Medulla oblongata (tissue), 1 donor: Measurements from ENCODE around the gene GNGT2.
"Not testable (repeated sequence)": the region's sequence is repeated elsewhere in the genome, so short reads cannot be mapped to it uniquely, and the experiment has no call there.

Experiments used
- DNase-seq: peaks from one replicate; pipeline ENCODE4 v3.0.0-alpha.2; 2015; ENCODE audit errors: extremely low spot score

Gene GNGT2

DNA sequence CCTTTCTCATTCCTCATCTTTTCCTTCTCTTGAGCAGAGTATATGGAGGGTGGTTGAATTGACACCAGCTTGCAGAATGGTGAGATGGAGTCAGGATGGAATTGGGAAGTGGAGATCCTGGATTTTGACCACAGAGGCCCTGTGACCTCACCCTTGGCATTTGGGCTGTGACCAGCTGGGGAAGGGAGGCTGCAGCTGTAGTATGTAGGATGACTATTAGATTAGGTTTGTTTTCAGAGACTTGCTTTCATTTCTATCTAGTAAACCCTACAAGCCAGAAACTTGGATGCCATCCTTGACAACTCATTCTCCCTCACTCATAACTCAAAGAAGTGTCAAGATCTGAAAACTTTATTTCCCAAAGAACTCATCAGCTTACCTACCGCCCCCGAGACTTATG lies 5.9 kb downstream of the GNGT2 start:
- DNase-seq, result no peak

DNA sequence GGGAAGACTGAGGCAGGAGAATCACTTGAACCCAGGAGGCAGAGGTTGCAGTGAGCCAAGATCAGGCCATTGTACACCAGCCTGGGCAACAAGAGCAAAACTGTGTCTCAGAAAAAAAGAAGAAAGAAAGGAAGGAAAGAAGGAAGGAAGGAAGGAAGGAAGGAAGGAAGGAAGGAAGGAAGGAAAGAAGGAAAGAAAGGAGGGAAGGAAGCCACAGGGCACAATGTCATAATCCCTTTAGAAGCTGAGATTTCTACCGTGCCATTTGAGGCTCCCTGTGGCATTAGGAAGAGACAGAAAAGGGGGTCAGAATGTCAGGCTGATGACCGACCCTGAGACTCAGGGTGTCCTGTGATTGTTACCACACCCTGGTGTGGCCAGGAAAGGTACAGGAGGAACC lies 6.6 kb downstream of the GNGT2 start:
- DNase-seq, result no peak

DNA sequence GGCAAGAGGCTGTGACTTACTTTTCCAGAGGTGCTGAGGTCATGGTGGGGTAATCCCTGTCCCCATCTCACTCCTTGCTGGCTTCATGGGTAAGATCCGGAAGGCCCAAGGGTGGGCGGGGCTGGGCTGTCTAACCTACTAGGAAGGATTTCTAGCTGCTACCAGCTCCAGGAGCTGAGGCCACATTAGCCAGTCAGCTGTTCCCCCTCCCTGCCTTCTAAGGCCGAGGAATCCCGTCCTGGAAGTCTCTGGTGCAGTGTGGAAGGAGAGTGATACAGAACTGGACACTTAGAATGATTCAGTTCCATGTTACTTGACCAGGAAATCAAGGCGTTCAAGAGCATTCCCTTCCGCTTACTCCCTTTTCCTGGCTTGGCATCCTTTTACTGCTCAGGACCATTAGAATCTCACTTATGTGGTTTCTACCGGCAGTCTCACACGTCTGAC lies 8.9 kb downstream of the GNGT2 start:
- no peak for DNase-seq

DNA sequence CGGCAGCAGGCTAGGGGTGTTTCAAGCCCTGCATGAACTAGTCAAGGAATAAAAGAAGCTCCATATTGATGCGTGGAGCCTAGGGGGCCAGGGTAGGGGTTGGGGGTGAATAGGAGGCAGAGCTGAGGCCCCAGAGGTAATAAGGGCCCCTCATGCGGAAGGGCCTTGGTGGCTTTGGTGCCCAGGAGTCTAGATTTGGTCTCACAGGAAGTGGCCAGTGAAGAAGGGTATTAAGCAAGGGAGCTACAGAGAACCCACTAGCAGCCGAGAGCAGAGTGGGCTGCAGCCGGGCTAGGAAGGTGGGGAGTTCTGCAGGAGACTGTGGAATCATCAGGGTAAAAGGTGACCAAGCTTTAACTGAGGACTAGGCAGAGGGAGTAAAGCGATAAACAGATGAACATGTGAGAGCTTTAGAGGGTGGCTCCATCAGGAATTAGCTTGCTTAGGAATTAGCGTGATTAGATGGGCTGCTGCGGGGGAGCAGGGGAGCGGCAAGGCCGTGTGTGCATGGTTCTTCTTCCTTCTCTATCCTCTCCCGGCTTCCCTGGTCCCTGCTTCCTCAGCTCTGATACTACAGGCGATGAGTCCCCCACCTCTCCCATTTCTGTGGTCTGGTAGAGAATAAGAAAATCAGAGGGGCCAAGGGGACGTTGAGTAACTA lies 9.8 kb downstream of the GNGT2 start:
- DNase-seq, result no peak

DNA sequence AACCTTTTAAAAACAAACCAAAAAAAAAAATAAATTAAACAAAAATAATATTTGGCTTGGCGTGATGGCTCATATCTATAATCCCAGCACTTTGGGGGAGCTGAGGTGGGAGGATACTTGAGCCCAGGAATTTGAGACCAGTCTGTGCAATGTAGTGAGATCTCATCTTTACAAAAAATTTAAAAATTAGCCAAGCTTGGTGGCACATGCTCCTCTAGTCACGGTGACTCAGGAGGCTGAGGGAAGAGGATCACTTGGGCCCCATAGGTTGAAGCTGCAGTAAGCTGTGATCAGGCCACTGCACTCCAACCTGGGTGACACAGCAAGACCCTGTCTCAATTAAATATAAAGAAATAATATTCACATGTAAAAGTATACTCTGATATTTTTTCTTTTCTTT lies 12.2 kb downstream of the GNGT2 start:
- DNase-seq, result no peak

DNA sequence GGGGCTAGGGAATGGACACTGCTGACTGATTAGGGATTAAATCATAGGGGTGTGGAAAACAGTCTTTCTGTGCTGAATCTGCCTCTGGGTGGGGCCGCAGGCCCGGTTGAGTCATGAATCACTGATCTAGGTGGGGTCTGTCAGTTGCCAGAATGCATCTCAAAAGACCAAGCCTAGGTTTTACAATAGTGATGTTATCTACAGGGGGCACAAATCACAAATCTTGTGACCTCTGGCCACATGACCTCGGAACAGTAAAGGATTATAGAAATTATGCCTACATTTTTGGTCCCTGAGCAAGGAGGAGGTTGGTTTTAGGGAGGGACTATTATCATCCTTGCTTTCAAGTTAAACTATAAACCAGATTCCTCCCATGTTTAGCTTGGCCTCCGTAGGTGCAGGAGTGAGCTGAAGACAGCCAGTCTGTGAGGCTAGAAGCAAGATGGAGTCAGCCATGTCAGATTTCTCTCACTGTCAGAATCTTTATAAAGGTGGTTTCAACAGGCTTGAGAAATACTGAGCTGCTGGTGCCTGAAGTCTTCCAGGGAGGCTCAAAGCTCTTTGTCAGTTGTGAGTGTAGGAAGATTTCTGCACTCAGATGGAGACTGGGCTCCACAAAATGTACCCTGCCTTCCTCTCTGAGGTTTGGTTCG lies 12.9 kb downstream of the GNGT2 start:
- DNase-seq, result no peak

DNA sequence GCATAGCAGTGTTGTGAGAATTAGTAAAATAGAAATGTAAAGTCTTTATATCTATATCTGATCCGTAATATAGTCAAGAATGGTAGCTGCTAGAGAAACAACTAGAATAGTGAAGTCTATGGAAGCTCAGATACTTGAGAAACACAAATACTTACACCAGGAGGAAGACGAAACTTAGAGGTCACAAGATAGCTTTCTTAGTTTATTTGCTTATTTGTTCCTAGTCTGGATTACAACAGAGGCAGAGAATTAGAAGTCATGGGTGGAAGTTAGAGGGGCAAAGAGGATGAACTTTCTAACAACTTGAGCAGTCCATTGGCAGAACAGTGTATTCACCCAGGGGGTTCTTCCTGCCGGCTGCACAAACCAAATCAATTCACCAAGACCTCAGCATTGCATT lies 13.9 kb downstream of the GNGT2 start:
- DNase-seq, result peak; percentile 60

DNA sequence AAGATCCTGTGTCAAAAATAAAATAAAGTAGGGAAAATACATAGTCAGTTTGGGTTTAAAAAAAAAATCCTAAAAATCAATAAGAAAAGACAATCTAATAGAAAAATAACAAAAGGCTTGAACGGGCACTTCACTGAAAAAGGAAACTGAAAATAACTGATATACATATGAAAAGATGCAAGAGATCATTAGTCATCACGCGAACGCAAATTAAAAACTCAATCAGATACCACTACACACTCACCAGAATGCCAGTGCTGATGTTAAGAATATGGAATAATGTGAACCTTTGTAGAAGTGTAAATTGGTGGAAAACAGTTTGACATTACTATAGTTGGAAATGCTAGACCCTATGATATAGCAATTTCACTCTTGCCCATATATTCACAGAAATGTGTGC lies 14.6 kb downstream of the GNGT2 start:
- DNase-seq, result no peak

DNA sequence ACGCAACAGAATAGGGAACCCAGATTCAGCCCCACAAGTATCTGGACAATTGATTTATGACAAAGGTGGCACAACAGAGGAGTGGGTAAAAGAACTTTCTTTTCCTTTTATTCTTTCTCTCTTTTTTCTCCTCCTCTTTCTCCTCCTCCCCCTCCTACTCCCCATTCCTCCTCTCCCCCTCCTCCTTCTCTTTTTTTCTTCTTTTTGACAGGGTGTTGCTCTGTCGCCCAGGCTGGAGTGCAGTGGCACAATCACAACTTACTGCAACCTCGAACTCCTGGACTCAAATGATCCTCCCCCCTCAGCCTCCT lies 16.1 kb downstream of the GNGT2 start:
- no peak for DNase-seq

DNA sequence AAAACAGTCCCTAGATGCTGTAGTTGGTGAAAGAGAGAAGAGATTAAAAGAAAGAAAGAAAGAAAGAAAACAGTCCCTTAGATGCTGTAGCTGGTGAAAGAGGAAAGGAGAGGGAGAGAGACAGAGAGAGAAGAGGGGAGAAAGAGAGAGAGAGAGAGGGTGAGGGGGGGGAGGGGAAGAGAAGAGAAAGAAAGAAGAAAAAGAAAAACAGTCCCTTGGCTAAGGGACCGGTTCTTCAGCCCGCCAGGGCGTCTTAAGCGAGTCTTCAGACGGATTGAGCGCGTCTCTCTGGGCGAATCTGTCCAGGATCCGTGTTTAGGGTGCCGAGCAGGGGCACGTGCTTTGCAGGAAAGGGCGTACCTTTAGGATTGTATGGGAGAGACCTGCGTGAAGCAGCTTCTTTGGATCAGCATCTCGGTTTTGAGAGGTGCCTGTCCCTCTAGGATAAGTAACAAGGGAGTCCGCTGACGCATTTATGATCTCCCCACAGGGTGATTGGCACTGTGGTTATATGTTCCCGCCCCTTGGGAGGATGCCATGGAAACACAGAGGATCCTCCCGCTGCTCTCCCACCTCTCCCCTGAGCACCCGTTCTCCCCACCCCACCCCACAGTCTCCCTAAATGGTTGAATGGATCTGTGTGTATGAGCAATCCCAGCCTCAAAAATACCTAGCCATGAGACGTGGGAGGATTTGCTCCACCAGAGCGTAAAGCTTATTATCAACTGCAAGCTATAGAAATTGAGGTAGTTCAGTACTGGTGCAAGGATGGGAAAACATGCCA lies 16.7 kb downstream of the GNGT2 start:
- DNase-seq, result peak; percentile 83

DNA sequence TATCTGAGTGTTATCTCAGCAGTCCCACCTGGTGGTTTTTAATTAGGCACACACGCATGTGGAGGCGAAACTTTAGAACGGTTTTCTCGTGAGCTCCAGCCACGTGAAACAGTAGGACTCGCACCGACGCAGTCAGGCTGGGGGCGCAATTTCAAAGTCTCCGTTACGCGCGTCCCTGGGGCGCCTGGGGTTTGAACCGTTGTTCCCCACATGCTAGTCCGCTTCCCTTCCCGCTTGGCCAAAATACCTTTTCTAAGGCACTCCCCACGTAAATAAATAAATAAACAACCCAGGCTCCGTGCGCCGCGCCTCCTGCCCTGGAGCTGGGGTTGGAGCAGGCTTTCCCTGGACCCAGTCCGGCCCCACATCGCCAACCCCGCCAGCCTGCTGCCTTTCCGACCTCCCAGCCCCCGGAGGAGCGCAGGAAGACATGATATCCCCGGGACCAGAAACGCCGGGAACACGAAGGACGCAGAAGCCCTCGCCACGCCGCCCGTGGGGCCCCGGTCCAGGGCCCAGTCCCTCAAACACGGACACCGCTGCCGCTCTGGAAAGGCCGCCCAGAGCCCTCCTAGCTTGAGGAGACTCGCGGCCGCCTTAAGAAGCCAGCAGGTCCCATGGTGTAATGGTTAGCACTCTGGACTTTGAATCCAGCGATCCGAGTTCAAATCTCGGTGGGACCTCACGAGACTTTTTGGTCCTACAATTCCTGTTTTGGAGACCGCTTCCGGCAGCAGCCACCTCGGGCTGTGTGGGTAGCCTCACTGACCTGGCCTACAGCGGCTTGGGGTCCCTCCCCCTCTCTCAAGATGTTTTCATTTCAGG lies 18.2 kb downstream of the GNGT2 start:
- peak; percentile 96 for DNase-seq

DNA sequence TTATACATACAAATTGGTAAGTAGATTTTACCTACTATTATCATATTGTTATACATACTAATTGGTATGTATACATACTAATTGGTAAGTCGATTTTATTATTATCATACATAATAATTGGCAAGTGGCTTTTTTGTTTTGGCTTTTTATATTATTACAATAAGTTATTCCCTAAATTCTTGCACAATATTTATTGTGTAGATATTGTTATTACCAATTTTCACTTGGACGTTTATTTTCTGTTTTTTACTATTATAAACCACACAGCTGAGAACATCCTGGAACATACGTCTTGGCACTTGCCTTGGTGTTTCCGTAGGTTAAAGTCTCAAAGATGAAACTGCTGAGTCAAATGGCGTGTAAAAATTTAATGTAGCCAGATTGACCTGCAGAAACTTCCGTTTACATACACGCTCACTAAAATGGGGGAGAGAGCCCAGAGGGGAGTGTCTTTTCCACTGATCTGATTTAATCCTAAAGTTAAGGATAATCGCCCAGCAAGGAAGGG lies 18.9 kb downstream of the GNGT2 start:
- DNase-seq, result no peak

DNA sequence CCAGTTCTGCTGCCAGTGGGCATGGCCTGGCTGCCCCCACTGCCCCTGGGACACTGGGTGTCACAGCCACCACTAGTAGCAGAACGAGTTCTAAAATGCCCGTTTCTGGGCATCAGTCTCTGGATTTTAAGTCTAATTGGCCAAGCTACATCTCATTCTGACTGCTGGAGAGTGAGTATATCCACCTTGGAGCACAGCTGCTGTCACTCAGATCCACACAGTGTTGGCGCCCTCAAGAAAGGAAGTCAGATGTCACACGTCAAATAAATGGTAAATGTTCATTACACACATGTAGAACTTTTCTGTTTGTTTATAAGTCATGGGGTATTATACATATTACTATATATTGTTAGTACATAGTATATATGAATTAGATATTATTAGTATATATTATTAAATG lies 19.4 kb downstream of the GNGT2 start:
- peak; percentile 22 for DNase-seq

DNA sequence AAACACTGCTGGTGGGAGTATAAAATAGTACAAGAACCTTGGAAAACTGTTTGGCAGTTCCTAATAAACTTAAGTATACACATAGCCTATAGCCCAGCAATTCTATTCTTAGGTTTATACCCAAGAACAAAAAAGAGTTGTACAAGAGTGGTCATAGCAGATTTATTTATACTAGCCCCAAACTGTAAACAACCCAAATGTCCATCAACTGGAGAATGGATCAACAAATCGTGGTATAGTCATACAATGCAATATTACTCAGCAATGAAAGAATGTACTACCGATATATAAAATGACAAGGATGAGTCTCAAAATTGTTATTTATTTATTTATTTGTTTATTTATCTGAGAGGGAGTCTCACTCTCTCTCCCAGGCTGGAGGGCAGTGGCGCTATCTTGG lies 23.1 kb downstream of the GNGT2 start:
- no peak for DNase-seq

DNA sequence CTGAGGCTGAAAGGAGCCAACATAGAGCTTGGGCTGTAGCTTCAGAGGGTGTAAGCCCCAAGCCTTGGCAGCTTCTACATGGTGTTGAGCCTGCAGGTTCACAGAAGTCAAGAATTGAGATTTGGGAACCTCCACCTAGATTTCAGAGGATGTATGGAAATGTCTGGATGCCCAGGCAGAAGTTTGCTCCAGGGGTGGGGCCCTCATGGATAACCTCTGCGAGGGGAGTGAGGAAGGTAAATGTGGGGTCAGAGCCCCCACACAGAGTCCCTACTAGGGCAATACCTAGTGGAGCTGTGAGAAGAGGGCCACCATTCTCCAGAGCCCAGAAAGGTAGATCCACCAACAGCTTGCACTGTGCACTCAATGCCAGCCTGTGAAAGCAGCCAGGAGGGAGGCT lies 25.0 kb downstream of the GNGT2 start:
- DNase-seq, result not testable (repeated sequence)

DNA sequence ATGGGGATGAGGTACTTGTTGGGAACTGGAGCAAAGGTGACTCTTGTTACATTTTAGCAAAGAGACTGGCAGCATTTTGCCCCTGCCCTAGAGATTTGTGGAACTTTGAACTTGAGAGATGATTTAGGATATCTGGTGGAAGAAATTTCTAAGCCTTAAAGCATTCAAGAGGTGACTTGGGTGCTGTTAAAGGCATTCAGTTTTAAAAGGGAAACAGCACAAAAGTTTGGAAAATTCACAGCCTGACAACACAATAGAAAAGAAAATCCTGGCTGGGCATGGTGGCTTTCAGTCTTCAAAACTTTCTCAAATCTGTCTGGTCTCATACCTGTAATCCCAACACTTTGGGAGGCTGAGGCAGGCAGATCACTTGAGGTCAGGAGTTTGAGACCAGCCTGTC lies 25.9 kb downstream of the GNGT2 start:
- not testable (repeated sequence) for DNase-seq

DNA sequence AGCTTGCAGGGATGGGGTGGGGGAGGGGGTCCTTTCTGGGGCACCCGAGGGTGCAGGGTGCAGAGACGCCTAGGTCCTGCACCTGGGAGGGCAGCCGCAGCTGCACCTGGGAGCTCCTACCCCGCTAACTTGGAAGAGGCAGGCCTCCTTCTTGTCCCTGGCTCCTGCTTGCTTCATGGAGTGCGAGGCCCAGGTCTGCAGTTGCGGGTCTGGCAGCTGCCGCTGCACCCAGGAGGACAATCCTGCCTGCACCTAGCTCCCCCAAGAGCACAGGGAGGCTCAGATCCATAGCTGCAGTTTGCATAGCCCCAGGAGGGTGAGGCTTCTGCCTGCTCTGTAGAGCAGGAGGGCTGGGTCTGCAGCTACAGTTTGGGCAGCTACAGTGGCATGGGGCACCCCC lies 26.6 kb downstream of the GNGT2 start:
- no peak for DNase-seq

DNA sequence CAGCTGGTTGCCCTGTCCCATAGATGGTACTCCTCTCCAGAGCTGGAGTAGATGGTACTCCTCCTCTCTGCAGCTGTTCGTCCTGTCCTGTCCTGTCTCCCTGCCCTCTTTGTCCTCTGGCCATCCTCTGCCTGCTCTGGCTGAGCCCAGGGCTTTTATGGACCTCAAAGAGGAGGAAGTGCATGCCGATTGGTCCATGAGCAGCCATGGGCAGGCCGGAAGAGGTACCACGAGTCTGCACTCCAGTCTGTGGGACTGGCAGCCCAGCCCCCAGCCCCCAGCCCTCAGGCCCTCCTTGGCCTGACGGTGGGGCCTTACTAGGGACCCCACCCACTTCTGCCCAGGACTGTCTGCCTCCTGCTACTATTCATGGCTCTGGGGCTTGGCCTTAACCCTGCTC lies 27.0 kb downstream of the GNGT2 start:
- DNase-seq, result no peak

DNA sequence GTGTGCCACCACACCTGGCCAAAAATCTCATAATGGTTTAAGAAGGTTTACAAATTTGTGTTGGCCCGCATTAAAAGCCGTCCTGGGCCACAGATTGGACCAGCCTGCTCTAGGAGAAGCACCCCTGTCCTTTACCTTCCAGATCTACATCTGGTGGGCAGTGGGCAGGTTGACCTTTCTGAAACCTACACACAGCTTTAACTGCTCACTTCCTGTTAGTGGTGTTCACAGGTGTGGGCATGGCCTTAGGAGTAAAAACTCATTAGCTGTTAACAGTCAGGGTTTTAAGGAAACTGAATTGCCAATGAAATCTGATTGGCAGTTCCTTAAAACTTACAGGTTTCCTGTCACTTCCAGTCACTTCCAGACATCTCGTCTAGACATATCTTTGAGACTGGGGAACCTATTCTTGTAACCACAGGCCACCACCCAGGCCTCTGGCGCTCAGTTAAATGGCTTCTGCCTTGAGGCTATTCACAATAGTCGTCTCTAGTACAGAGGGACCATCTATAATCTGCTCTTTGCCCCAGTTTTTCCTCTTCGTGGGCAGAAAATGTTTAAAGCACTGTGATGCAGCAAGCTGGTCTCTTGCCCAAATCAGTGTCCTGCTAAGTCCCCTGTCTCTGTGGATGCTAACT lies 29.3 kb downstream of the GNGT2 start:
- peak; percentile 7 for DNase-seq

DNA sequence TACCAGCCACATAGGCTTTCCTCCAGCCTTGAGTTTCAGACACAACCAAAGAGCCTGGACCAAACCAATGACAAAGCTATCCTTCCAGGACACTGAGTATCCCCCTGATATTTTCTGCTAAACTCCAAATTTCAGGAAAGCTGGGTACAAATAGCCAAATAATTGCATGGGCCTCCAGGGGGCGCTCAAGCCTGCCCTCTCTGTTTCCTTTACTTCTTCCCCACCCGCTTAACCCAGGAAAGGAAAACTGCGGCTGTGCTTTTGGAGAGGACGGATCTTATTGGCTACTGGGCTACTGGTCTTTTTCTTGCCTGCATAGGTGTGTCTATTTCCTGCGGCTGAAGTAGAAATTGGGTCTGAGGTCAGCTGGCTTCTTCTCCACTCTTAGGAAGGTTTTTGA lies 30.1 kb downstream of the GNGT2 start:
- peak; percentile 75 for DNase-seq

DNA sequence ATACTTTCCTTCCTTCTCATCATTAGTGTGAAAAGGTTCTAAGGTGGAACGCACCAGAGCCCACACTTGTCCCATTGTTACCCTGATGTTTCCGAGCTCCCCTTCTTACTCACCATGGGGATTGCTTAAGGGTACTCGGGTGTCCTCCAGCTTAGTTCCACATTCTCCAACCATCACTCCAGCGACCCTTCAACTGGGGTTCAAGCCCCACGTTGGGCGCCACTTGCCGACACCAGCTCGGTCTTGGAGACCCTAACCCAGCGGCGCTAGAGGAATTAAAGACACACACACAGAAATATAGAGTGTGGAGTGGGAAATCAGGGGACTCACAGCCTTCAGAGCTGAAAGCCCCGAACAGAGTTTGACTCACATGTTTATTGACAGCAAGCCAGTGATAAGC lies 34.4 kb downstream of the GNGT2 start:
- DNase-seq, result not testable (repeated sequence)

DNA sequence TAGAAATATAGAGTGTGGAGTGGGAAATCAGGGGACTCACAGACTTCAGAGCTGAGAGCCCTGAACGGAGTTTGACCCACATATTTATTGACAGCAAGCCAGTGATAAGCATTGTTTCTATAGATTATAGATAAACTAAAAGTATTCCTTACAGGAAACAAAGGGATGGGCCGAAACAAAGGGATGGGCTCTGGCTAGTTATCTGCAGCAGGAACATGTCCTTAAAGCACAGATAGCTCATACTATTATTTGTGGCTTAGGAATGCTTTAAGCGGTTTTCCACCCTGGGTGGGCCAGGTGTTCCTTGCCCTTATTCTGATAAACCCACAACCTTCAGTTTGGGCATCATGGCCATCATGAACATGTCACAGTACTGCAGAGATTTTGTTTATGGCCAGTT lies 39.7 kb downstream of the GNGT2 start:
- not testable (repeated sequence) for DNase-seq
